Measurements from ENCODE around the gene SLFN14. TPM values are rescaled to one million over a fixed set of nuclear protein-coding genes. Genes with fewer than 3 reads are reported as not detected.
"Not testable (repeated sequence)": the region's sequence is repeated elsewhere in the genome, so short reads cannot be mapped to it uniquely, and the experiment has no call there.

Gene SLFN14
- total and polyA plus RNA-seq, 3 donors from 2014 or later: 0.30 to 0.55 (median 0.37) TPM

DNA sequence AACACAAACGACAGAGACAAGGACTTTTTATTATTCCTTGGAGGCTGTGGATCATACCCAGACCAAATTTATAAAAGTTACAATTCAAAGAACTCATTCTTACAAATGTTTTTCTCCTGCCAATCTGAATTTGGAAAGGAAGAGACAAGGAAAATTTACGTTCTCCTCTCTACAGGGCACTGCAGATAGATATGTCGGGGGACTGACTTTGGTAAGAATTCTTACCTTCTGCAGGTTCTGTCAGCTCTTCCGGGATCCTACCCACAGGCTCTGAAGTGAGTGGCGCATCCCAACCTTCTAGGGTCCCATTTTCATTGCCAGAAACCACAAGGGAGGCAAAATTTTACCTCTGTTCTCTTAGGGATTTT is 21.0 kb downstream of the SLFN14 start:
- Histone ChIP-seq H3K27me3 (no peaks in the 10 kb centered on the region), H3K27ac (no peak overlapping the region), H3K36me3 (ENCODE audit: low read depth, missing control alignments) (no peaks in the 10 kb centered on the region), H3K4me1 (peaks cover 18% of the 10 kb centered on the region), H3K9me3 (no peaks in the 10 kb centered on the region), H3K4me3 (no peak overlapping the region)
- 32 to 34% methylated on average over 5 of the region's 5 CpGs for WGBS, 2 donors
- TF ChIP-seq, protein P1, sequence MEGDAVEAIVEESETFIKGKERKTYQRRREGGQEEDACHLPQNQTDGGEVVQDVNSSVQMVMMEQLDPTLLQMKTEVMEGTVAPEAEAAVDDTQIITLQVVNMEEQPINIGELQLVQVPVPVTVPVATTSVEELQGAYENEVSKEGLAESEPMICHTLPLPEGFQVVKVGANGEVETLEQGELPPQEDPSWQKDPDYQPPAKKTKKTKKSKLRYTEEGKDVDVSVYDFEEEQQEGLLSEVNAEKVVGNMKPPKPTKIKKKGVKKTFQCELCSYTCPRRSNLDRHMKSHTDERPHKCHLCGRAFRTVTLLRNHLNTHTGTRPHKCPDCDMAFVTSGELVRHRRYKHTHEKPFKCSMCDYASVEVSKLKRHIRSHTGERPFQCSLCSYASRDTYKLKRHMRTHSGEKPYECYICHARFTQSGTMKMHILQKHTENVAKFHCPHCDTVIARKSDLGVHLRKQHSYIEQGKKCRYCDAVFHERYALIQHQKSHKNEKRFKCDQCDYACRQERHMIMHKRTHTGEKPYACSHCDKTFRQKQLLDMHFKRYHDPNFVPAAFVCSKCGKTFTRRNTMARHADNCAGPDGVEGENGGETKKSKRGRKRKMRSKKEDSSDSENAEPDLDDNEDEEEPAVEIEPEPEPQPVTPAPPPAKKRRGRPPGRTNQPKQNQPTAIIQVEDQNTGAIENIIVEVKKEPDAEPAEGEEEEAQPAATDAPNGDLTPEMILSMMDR (IDR thresholded peaks at IDR 0.05): no peak
- no peak for TF ChIP-seq POLR2A (IDR thresholded peaks at IDR 0.05)
- DNase-seq: no peak
- intact Hi-C loops (cut with DNase I; ENCODE audit: low total_unique reads): no loop called here

DNA sequence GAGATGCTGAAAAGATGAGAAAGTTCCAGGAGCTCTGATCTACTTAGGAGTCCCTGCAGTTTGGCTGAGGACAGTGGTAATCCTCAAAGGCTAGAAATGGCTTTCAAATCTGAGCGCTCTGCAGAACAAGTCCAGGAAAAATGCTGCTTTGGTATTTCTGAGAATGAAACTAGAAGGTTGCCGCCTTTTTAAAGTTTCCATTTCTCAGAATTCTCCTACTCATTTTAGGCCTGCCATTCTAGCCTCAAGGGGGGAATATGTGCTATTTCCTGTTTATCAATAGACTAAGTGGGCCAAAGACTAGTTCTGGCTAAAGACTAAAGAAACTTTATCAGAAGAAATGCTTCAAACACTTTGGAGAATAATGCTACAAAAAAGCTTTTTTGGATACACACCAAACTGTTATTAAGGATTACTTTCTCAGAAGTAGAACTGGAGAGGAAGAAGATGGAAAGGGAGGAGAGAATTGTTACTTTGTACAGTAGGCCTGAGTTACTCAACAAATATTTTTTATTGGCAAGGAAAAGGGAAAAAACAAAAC is 22.9 kb downstream of the SLFN14 start, which contains the start of gene SLFN12L:
TSS of gene SLFN12L (minus strand) at position 78 of the 541 bp plus-strand sequence. CDS start 15,314 bp downstream, outside the sequence.
- Histone ChIP-seq H3K9me3 (no peaks in the 10 kb centered on the region), H3K36me3 (ENCODE audit: low read depth, missing control alignments) (no peaks in the 10 kb centered on the region), H3K27me3 (no peaks in the 10 kb centered on the region), H3K27ac (peak within 1 kb of the TSS in 1 of 2 donors; percentile 60), H3K4me3 (no peak within 1 kb of the TSS), H3K4me1 (peaks cover 18% of the 10 kb centered on the region)
- 61 to 63% methylated on average over 2 of the region's 2 CpGs for WGBS, 2 donors
- TF ChIP-seq, protein P1 (IDR thresholded peaks at IDR 0.05): no peak
- no peak for TF ChIP-seq POLR2A (IDR thresholded peaks at IDR 0.05)
- no peak for DNase-seq
- intact Hi-C loops (cut with DNase I; ENCODE audit: low total_unique reads): no loop called here

DNA sequence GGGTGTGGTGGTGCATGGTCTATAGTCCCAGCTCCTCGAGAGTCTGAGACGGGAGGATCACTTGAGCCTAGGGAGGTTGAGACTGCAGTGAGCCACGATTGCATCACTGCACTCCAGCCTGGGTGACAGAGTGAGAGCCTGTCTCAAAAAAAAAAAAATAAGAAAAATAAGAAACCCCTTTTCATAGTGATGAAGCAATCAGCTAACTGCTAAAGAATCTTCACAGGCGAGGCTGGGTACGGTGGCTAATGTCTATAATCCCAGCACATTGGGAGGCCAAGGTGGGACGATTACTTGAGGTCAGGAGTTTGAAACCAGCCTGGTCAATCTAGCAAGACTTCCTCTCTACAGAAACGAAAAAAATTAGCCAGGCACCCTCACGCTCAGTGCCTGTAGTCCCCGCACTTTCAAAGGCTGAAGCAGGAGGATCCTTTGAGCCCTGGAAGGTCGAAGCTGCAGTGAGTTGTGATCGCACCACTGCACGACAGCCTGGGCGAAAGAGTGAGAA is 23.9 kb downstream of the SLFN14 start:
- no peak for DNase-seq
- H3K9me3 ChIP-seq: no peaks in the 10 kb centered on the region
- H3K4me3 ChIP-seq: no peak overlapping the region
- intact Hi-C loops (cut with DNase I; ENCODE audit: low total_unique reads): no loop called here
- H3K36me3 ChIP-seq (ENCODE audit: low read depth, missing control alignments): no peaks in the 10 kb centered on the region
- WGBS, 2 donors: 85 to 86% methylated on average over 13 of the region's 13 CpGs
- H3K4me1 ChIP-seq: peaks cover 18% of the 10 kb centered on the region
- H3K27me3 ChIP-seq: no peaks in the 10 kb centered on the region
- no peak for TF ChIP-seq POLR2A (IDR thresholded peaks at IDR 0.05)
- TF ChIP-seq, protein P1 (IDR thresholded peaks at IDR 0.05): no peak
- peak overlapping the region in 1 of 2 donors; percentile 60 for H3K27ac ChIP-seq

DNA sequence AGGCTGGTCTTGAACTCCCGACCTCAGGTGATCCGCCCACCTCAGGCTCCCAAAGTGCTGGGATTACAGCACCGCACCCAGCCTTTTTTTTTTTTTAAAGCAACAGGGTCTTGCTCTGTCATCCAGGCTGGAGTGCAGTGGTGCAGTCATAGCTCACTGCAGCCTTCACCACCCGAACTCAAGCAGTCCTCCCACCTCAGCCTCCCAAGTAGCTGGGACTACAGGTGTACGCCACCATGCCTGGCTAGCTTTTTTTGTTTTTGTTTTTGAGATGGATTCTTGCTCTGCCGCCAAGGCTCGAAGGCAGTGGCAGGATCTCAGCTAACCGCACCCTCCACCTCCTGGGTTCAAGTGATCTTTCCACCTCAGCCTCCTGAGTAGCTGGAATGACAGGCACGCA is 25.2 kb downstream of the SLFN14 start:
- H3K36me3 ChIP-seq (ENCODE audit: low read depth, missing control alignments); H3K27me3 ChIP-seq; H3K4me3 ChIP-seq; intact Hi-C loops (cut with DNase I; ENCODE audit: low total_unique reads); H3K9me3 ChIP-seq; DNase-seq; H3K27ac ChIP-seq: not testable (repeated sequence)
- WGBS, 2 donors: 87% methylated on average over 8 to 9 of the region's 9 CpGs
- peaks cover 18% of the 10 kb centered on the region for H3K4me1 ChIP-seq

DNA sequence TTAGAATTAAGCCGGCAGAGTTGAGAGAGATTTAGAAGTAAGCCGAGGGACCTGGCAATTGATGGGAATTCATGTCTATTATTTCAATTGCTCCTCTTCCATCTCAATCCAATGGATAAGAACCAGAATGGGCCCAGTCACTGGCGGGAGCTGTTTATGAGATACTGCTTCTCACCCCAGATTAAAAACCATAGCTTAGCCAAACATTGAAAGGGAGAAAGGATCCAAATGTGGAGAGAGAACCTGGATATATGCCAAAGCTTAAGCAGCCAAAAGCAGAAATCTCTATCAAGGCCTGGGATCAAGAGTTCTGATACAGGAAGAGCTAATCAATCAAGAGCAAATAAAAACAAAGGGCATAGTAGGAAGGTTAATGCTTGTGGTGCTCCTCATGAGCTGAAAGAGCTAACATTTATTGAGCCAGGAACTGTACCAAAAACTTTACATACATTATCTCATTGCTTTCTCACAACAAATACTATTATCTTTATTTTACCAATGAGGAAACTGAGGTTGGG is 26.0 kb downstream of the SLFN14 start:
- 79 to 84% methylated on average over 3 of the region's 3 CpGs for WGBS, 2 donors
- intact Hi-C loops (cut with DNase I; ENCODE audit: low total_unique reads): no loop called here
- no peaks in the 10 kb centered on the region for H3K9me3 ChIP-seq

More for the DNA sequence above, 26.0 kb downstream of the SLFN14 start:
- no peak overlapping the region for H3K27ac ChIP-seq
- H3K4me3 ChIP-seq: no peak overlapping the region
- TF ChIP-seq, protein P1 (IDR thresholded peaks at IDR 0.05): no peak
- no peak for TF ChIP-seq POLR2A (IDR thresholded peaks at IDR 0.05)
- peaks cover 18% of the 10 kb centered on the region for H3K4me1 ChIP-seq
- no peaks in the 10 kb centered on the region for H3K27me3 ChIP-seq
- H3K36me3 ChIP-seq (ENCODE audit: low read depth, missing control alignments): no peaks in the 10 kb centered on the region
- DNase-seq: no peak
